Measurements from ENCODE around the gene STXBP1. TPM values are rescaled to one million over a fixed set of nuclear protein-coding genes. Genes with fewer than 3 reads are reported as not detected.

Gene STXBP1
- total and polyA plus RNA-seq, 2 of the 13 experiments (the other 11 are each of a cell fraction or from before 2014, with no cell fraction given): 2.9 TPM

DNA sequence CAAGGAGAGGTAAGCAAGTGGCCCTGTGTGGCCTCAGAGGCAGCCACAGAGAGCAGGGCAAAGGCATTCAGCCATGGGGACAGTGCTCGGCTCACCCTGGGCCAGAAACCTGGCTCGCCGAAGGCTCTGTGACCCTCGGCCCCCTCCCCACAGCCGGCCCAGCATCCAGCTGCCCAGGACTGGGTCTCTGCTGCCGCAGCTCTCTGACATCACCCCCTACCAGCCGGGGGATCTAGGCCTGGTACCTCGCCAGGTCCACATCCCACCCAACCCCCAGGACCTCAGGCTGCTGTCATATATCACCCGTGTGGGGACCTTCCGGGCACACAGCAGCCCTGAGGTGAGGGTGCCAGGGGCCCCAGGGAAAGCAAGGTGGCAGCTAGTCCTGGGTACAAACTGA, 100.8 kb downstream of the STXBP1 start:
- WGBS (ENCODE audit: low lambda C conversion rate): 100% methylated on average over 2 of the region's 10 CpGs
- H3K79me2 ChIP-seq (ENCODE audit: insufficient read depth, low read length): no peaks in the 10 kb centered on the region
- no peak for ATAC-seq
- DNase-seq (ENCODE audit: low spot score): no peak
- in situ Hi-C loops (cut with HindIII; ENCODE audit: extremely low pct_ligation_motif_present, low pct_unique_long_range_greater_than_20kb) (no loop called here), intact Hi-C loops (cut with micrococcal nuclease; ENCODE audit: unreplicated experiment) (no loop called here)
- H2AFZ ChIP-seq (ENCODE audit: low read length): no peak overlapping the region
- no peaks in the 10 kb centered on the region for H3K9me3 ChIP-seq (ENCODE audit: low read length)
- CTCF ChIA-PET (ENCODE audit: low intra/inter-chr PET ratio, low total read pairs): no interaction called here
- no TSS peak for BruUV-seq (replicated peaks)
- no peak overlapping the region for H3K9ac ChIP-seq (ENCODE audit: insufficient read depth, low read depth, low read length)
- POLR2A ChIA-PET: interaction anchor here (0.5 kb wide), 1 partner anchor 35 kb away, joined by 3 read pairs; no protein-coding TSS in a partner anchor
- no peaks in the 10 kb centered on the region; the same call in 1 of the 2 replicates for H4K20me1 ChIP-seq (ENCODE audit: insufficient read depth, low read length)
- peaks cover 0 to 6% of the 10 kb centered on the region in 2 experiments; a peak in 2 of 5 replicates for H3K27me3 ChIP-seq (ENCODE audit: control insufficient read depth in 1 of 2, insufficient read depth in 2 of 2, low read length in 2 of 2)
- FAIRE-seq: no peak
- peaks cover 40% of the 10 kb centered on the region for H3K4me1 ChIP-seq (ENCODE audit: insufficient read depth, low read length)
- H3K36me3 ChIP-seq (replicated peaks in 1 of 2; ENCODE audit: control insufficient read depth in 1 of 2, insufficient read depth in 2 of 2, low read length in 2 of 2): no peaks in the 10 kb centered on the region
- no peak overlapping the region for H3K27ac ChIP-seq (ENCODE audit: extremely low read length, insufficient read depth, low read length)
- no peak overlapping the region for H3K4me3 ChIP-seq (replicated peaks in 1 of 3; ENCODE audit: insufficient read depth in 1 of 3, low read depth in 2 of 3, low read length in 3 of 3)
- no peak overlapping the region for H3K4me2 ChIP-seq (ENCODE audit: low read depth, low read length)
- TF ChIP-seq, protein P1, sequence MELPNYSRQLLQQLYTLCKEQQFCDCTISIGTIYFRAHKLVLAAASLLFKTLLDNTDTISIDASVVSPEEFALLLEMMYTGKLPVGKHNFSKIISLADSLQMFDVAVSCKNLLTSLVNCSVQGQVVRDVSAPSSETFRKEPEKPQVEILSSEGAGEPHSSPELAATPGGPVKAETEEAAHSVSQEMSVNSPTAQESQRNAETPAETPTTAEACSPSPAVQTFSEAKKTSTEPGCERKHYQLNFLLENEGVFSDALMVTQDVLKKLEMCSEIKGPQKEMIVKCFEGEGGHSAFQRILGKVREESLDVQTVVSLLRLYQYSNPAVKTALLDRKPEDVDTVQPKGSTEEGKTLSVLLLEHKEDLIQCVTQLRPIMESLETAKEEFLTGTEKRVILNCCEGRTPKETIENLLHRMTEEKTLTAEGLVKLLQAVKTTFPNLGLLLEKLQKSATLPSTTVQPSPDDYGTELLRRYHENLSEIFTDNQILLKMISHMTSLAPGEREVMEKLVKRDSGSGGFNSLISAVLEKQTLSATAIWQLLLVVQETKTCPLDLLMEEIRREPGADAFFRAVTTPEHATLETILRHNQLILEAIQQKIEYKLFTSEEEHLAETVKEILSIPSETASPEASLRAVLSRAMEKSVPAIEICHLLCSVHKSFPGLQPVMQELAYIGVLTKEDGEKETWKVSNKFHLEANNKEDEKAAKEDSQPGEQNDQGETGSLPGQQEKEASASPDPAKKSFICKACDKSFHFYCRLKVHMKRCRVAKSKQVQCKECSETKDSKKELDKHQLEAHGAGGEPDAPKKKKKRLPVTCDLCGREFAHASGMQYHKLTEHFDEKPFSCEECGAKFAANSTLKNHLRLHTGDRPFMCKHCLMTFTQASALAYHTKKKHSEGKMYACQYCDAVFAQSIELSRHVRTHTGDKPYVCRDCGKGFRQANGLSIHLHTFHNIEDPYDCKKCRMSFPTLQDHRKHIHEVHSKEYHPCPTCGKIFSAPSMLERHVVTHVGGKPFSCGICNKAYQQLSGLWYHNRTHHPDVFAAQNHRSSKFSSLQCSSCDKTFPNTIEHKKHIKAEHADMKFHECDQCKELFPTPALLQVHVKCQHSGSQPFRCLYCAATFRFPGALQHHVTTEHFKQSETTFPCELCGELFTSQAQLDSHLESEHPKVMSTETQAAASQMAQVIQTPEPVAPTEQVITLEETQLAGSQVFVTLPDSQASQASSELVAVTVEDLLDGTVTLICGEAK (IDR thresholded peaks at IDR 0.05): no peak
- TF ChIP-seq, protein P1 (CRISPR knock-in tag; IDR thresholded peaks at IDR 0.05): no peak
- TF ChIP-seq, protein P2, sequence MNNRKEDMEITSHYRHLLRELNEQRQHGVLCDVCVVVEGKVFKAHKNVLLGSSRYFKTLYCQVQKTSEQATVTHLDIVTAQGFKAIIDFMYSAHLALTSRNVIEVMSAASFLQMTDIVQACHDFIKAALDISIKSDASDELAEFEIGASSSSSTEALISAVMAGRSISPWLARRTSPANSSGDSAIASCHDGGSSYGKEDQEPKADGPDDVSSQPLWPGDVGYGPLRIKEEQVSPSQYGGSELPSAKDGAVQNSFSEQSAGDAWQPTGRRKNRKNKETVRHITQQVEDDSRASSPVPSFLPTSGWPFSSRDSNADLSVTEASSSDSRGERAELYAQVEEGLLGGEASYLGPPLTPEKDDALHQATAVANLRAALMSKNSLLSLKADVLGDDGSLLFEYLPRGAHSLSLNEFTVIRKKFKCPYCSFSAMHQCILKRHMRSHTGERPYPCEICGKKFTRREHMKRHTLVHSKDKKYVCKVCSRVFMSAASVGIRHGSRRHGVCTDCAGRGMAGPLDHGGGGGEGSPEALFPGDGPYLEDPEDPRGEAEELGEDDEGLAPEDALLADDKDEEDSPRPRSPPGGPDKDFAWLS (CRISPR knock-in tag; IDR thresholded peaks at IDR 0.05; ENCODE audit: borderline replicate concordance): no peak
- TF ChIP-seq, protein P3, sequence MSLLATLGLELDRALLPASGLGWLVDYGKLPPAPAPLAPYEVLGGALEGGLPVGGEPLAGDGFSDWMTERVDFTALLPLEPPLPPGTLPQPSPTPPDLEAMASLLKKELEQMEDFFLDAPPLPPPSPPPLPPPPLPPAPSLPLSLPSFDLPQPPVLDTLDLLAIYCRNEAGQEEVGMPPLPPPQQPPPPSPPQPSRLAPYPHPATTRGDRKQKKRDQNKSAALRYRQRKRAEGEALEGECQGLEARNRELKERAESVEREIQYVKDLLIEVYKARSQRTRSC (CRISPR knock-in tag; IDR thresholded peaks at IDR 0.05; ENCODE audit: low read depth): no peak
- TF ChIP-seq CBFB (CRISPR knock-in tag; IDR thresholded peaks at IDR 0.05) (no peak), ZNF253 (CRISPR knock-in tag; IDR thresholded peaks at IDR 0.05; ENCODE audit: borderline replicate concordance) (no peak), ZC3H13 (CRISPR knock-in tag; IDR thresholded peaks at IDR 0.05) (no peak), ZKSCAN5 (CRISPR knock-in tag; IDR thresholded peaks at IDR 0.05) (no peak), MBD4 (IDR thresholded peaks at IDR 0.05; ENCODE audit: borderline replicate concordance, low read length) (no peak)
- TF ChIP-seq, protein P4, sequence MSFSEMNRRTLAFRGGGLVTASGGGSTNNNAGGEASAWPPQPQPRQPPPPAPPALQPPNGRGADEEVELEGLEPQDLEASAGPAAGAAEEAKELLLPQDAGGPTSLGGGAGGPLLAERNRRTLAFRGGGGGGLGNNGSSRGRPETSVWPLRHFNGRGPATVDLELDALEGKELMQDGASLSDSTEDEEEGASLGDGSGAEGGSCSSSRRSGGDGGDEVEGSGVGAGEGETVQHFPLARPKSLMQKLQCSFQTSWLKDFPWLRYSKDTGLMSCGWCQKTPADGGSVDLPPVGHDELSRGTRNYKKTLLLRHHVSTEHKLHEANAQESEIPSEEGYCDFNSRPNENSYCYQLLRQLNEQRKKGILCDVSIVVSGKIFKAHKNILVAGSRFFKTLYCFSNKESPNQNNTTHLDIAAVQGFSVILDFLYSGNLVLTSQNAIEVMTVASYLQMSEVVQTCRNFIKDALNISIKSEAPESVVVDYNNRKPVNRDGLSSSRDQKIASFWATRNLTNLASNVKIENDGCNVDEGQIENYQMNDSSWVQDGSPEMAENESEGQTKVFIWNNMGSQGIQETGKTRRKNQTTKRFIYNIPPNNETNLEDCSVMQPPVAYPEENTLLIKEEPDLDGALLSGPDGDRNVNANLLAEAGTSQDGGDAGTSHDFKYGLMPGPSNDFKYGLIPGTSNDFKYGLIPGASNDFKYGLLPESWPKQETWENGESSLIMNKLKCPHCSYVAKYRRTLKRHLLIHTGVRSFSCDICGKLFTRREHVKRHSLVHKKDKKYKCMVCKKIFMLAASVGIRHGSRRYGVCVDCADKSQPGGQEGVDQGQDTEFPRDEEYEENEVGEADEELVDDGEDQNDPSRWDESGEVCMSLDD (CRISPR knock-in tag; IDR thresholded peaks at IDR 0.05; ENCODE audit: borderline replicate concordance): no peak

All from HepG2 (cell line).